ENCODE results near the gene SMIM17. TPM values are rescaled to one million over a fixed set of nuclear protein-coding genes. Genes with fewer than 3 reads are reported as not detected.

SMIM17 gene
- total and polyA plus RNA-seq, 4 donors = 0.28 to 0.81 (median 0.32) TPM; not detected in 1

DNA sequence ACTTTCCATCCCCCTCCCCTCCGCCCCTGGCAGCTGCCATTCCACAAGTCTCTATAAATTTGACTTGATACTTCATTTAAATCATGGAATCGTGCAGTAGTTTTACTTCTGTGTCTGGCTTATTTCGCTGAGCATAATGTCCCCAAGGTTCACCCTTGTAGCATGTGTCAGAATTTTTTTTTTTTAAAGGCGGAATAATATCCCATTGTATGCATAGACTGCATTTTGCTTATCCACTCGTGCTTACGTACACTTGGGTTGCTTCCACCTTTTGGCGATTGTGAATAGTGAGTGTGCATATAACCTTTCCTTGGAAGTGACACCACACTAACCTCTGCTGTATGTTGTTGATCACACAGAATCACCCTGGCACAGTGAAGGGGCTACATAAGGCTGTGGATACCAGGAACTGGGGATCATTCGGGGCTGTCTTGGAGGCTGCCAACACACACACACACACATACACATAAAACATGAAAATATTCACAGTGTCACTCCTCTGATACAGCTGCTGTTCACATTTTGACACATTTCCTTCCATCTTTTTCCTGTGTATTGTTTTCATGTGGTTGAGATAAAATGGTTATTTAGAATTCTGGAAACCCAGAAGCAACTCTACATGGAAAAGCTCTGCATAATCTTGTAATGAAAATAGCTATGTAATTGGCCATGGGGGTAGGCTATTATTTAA, 34.5 kb upstream of the SMIM17 start:
- ATAC-seq (ENCODE audit: low FRiP score) = no peak
- intact Hi-C loops (cut with DNase I) = no loop called here
- Histone ChIP-seq H3K27ac (ENCODE audit: low read depth in 1 of 2, low read length in 2 of 2) (no peak overlapping the region), H3K4me3 (ENCODE audit: low read length in 2 of 2) (no peak overlapping the region), H3K9me3 (ENCODE audit: control insufficient read depth, low read length) (peaks cover 42% of the 10 kb centered on the region), H3K36me3 (ENCODE audit: control insufficient read depth in 1 of 2, insufficient read depth in 2 of 2, low read length in 1 of 2) (peaks cover 3 to 15% of the 10 kb centered on the region in 2 donors), H3K27me3 (ENCODE audit: control insufficient read depth in 1 of 2, insufficient read depth in 2 of 2, low read length in 1 of 2) (no peaks in the 10 kb centered on the region), H3K4me1 (ENCODE audit: control insufficient read depth in 1 of 2, insufficient read depth in 2 of 2, low read length in 2 of 2) (no peaks in the 10 kb centered on the region)
- no peak for DNase-seq
- 82 to 85% methylated on average over 8 of the region's 8 CpGs for WGBS, 2 donors

DNA sequence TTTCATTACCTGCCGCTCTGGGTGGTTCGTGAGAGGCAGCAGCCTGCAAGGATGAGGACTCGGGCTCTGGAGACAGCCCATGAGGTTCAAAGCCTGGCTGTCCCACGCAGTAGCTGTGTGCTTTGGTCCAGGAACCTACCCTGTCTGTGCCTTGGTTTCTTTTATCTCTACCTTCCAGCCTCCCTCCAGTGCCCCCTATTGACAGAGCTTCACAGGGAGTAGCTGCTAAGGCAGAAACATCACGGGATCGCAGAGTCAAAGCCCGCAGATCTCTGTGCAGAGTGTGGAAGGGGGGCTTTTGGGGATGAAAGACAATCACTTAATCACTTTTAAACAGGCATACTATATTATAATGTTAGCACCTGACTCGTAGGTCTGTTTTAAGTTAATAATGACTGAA, 31.7 kb upstream of the SMIM17 start:
- H3K27me3 ChIP-seq (ENCODE audit: control insufficient read depth in 1 of 2, insufficient read depth in 2 of 2, low read length in 1 of 2) = no peaks in the 10 kb centered on the region
- H3K9me3 ChIP-seq (ENCODE audit: control insufficient read depth, low read length) = peaks cover 35% of the 10 kb centered on the region
- intact Hi-C loops (cut with DNase I) = no loop called here
- H3K36me3 ChIP-seq (ENCODE audit: control insufficient read depth in 1 of 2, insufficient read depth in 2 of 2, low read length in 1 of 2) = peaks cover 8 to 13% of the 10 kb centered on the region in 2 donors
- H3K4me1 ChIP-seq (ENCODE audit: control insufficient read depth in 1 of 2, insufficient read depth in 2 of 2, low read length in 2 of 2) = no peaks in the 10 kb centered on the region
- 70 to 74% methylated on average over 8 of the region's 8 CpGs for WGBS, 2 donors
- H3K27ac ChIP-seq (ENCODE audit: low read depth in 1 of 2, low read length in 2 of 2) = no peak overlapping the region
- DNase-seq = peak in 1 of 2 donors; percentile 44
- no peak overlapping the region for H3K4me3 ChIP-seq (ENCODE audit: low read length in 2 of 2)
- ATAC-seq (ENCODE audit: low FRiP score) = no peak

DNA sequence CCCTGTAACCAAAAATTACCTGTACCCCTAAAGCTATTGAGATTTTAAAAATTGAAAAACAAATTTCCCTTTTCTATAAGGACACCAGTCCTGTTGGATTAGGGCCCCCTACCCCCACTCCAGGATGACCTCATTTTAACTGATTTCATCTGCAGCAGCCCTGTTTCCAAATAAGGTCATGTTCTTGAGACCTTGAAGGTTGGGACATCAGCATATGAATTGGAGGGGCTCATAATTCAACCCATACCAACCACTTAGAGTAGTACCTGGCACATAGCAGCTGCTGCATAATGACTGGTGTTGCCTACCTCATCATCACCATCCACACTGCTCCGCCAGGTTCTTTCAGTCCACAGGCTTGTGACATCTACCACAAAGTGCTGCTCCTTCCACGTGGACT, 30.2 kb upstream of the SMIM17 start:
- Histone ChIP-seq H3K4me3 (ENCODE audit: low read length in 2 of 2) (no peak overlapping the region), H3K36me3 (ENCODE audit: control insufficient read depth in 1 of 2, insufficient read depth in 2 of 2, low read length in 1 of 2) (peaks cover 8 to 14% of the 10 kb centered on the region in 2 donors), H3K9me3 (ENCODE audit: control insufficient read depth, low read length) (peaks cover 37% of the 10 kb centered on the region), H3K27me3 (ENCODE audit: control insufficient read depth in 1 of 2, insufficient read depth in 2 of 2, low read length in 1 of 2) (no peaks in the 10 kb centered on the region), H3K4me1 (ENCODE audit: control insufficient read depth in 1 of 2, insufficient read depth in 2 of 2, low read length in 2 of 2) (no peaks in the 10 kb centered on the region), H3K27ac (ENCODE audit: low read depth in 1 of 2, low read length in 2 of 2) (no peak overlapping the region)
- WGBS, 2 donors = 92 to 95% methylated on average over 2 of the region's 2 CpGs
- DNase-seq = no peak
- ATAC-seq (ENCODE audit: low FRiP score) = no peak
- intact Hi-C loops (cut with DNase I) = no loop called here

DNA sequence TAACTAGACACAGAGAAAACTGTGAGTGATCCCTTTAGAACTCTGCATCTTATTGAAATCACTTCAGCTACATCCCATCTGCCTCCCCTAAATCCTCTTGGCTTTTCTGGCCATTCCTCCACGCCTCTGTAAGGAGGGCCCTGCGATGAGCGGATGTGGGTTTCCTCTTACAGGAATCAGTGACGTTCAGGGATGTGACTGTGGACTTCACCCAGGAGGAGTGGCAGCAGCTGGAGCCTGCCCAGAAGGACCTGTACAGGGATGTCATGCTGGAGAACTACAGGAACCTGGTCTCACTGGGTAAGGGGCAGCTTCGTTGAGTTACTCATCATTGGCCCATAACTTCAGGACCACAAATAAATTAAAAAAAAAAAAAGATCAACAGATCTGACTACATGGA, 29.3 kb upstream of the SMIM17 start:
- Histone ChIP-seq H3K36me3 (ENCODE audit: control insufficient read depth in 1 of 2, insufficient read depth in 2 of 2, low read length in 1 of 2) (peaks cover 14 to 16% of the 10 kb centered on the region in 2 donors), H3K4me1 (ENCODE audit: control insufficient read depth in 1 of 2, insufficient read depth in 2 of 2, low read length in 2 of 2) (no peaks in the 10 kb centered on the region), H3K27ac (ENCODE audit: low read depth in 1 of 2, low read length in 2 of 2) (no peak overlapping the region), H3K4me3 (ENCODE audit: low read length in 2 of 2) (no peak overlapping the region), H3K27me3 (ENCODE audit: control insufficient read depth in 1 of 2, insufficient read depth in 2 of 2, low read length in 1 of 2) (no peaks in the 10 kb centered on the region), H3K9me3 (ENCODE audit: control insufficient read depth, low read length) (peaks cover 41% of the 10 kb centered on the region)
- no peak for ATAC-seq (ENCODE audit: low FRiP score)
- intact Hi-C loops (cut with DNase I) = no loop called here
- peak in 1 of 2 donors; percentile 38 for DNase-seq
- 93 to 95% methylated on average over 5 of the region's 5 CpGs for WGBS, 2 donors

DNA sequence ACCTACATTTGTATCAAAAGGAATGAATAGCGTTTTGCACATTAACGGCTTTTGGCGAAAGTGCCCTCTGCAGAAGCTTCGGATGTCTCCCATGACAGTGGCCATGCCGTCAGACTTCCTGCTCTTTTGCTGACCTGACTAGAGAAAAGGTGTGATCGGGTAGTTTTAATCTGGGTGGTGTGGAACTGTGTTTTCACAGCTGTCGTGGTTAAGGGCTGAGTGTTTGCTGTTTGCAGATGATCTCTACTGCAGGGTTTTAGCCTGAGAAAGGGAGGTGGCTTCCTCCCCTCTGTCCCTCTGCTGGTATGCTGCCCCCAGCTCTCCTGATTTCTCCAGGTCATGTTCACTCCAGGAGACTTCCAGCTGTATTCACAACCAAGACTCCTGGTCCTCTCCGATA, 25.4 kb upstream of the SMIM17 start:
- peaks cover 17 to 21% of the 10 kb centered on the region in 2 donors for H3K36me3 ChIP-seq (ENCODE audit: control insufficient read depth in 1 of 2, insufficient read depth in 2 of 2, low read length in 1 of 2)
- 82 to 86% methylated on average over 8 of the region's 8 CpGs for WGBS, 2 donors
- peaks cover 54% of the 10 kb centered on the region for H3K9me3 ChIP-seq (ENCODE audit: control insufficient read depth, low read length)

DNA sequence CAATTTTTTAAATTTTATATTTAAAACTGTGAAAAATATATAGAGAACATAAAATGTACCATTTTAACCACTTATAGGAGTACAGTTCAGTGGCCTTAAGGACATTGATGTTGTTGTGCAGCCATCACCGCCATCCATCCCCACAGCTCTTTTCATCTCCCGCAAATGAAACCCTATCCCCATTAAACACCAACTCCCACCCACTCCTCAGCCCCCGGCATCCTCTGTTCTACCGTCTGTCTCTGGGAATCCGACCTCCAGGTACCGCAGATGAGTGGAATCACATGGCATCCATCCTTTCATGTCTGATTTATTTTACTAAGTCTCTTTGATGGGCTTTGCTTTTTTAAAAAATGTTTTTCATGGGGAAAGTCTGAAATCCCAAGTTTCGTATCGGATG, 23.8 kb upstream of the SMIM17 start:
- intact Hi-C loops (cut with DNase I) = no loop called here
- ATAC-seq (ENCODE audit: low FRiP score) (no peak), DNase-seq (no peak)
- H3K4me1 ChIP-seq (ENCODE audit: control insufficient read depth in 1 of 2, insufficient read depth in 2 of 2, low read length in 2 of 2) = no peaks in the 10 kb centered on the region
- peaks cover 13 to 19% of the 10 kb centered on the region in 2 donors for H3K36me3 ChIP-seq (ENCODE audit: control insufficient read depth in 1 of 2, insufficient read depth in 2 of 2, low read length in 1 of 2)
- 61 to 77% methylated on average over 8 of the region's 8 CpGs for WGBS, 2 donors
- peaks cover 53% of the 10 kb centered on the region for H3K9me3 ChIP-seq (ENCODE audit: control insufficient read depth, low read length)
- no peaks in the 10 kb centered on the region for H3K27me3 ChIP-seq (ENCODE audit: control insufficient read depth in 1 of 2, insufficient read depth in 2 of 2, low read length in 1 of 2)
- no peak overlapping the region for H3K4me3 ChIP-seq (ENCODE audit: low read length in 2 of 2)
- H3K27ac ChIP-seq (ENCODE audit: low read depth in 1 of 2, low read length in 2 of 2) = no peak overlapping the region

More for the DNA sequence above, 25.4 kb upstream of the SMIM17 start:
- intact Hi-C loops (cut with DNase I) = no loop called here
- DNase-seq = no peak
- Histone ChIP-seq H3K27me3 (ENCODE audit: control insufficient read depth in 1 of 2, insufficient read depth in 2 of 2, low read length in 1 of 2) (no peaks in the 10 kb centered on the region), H3K4me1 (ENCODE audit: control insufficient read depth in 1 of 2, insufficient read depth in 2 of 2, low read length in 2 of 2) (no peaks in the 10 kb centered on the region), H3K4me3 (ENCODE audit: low read length in 2 of 2) (no peak overlapping the region), H3K27ac (ENCODE audit: low read depth in 1 of 2, low read length in 2 of 2) (no peak overlapping the region)
- no peak for ATAC-seq (ENCODE audit: low FRiP score)

DNA sequence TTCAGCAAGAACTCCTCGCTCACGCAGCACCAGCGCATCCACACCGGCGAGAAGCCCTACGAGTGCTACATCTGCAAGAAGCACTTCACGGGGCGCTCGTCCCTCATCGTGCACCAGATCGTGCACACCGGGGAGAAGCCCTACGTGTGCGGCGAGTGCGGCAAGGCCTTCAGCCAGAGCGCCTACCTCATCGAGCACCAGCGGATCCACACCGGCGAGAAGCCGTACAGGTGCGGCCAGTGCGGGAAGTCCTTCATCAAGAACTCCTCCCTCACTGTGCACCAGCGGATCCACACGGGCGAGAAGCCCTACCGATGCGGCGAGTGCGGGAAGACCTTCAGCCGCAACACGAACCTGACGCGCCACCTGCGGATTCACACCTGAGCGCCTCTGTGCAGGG, 20.6 kb upstream of the SMIM17 start:
- Histone ChIP-seq H3K27me3 (ENCODE audit: control insufficient read depth in 1 of 2, insufficient read depth in 2 of 2, low read length in 1 of 2) (no peaks in the 10 kb centered on the region), H3K9me3 (ENCODE audit: control insufficient read depth, low read length) (peaks cover 57% of the 10 kb centered on the region), H3K27ac (ENCODE audit: low read depth in 1 of 2, low read length in 2 of 2) (no peak overlapping the region), H3K4me3 (ENCODE audit: low read length in 2 of 2) (no peak overlapping the region), H3K36me3 (ENCODE audit: control insufficient read depth in 1 of 2, insufficient read depth in 2 of 2, low read length in 1 of 2) (peaks cover 12 to 13% of the 10 kb centered on the region in 2 donors), H3K4me1 (ENCODE audit: control insufficient read depth in 1 of 2, insufficient read depth in 2 of 2, low read length in 2 of 2) (no peaks in the 10 kb centered on the region)
- 88% methylated on average over 37 of the region's 37 CpGs for WGBS, 2 donors
- intact Hi-C loops (cut with DNase I) = no loop called here
- no peak for ATAC-seq (ENCODE audit: low FRiP score)
- DNase-seq = peak in 1 of 2 donors; percentile 62

DNA sequence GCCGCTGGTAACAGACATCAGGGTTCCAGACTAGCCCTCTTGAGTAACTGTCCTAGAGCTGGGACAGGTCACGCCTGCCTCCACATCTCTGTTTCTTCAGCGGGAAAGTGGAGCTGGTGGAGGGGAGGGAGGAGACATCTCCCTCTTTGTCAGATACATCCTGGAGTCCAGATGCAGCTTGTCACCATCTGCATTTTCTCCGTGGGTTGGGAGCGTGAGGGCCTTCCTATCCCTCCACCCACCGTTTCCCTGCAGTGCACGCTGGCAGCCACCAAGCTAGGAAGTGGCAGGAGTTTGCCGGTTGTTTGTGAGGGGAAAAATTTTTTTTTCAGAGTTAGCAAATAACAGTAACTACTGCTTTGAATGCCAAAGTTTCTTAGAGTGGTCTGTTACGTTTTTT, 20.0 kb upstream of the SMIM17 start:
- 87 to 88% methylated on average over 9 of the region's 9 CpGs for WGBS, 2 donors
- intact Hi-C loops (cut with DNase I) = no loop called here
- DNase-seq (no peak), ATAC-seq (ENCODE audit: low FRiP score) (no peak)
- Histone ChIP-seq H3K27me3 (ENCODE audit: control insufficient read depth in 1 of 2, insufficient read depth in 2 of 2, low read length in 1 of 2) (no peaks in the 10 kb centered on the region), H3K4me3 (ENCODE audit: low read length in 2 of 2) (no peak overlapping the region), H3K4me1 (ENCODE audit: control insufficient read depth in 1 of 2, insufficient read depth in 2 of 2, low read length in 2 of 2) (no peaks in the 10 kb centered on the region), H3K27ac (ENCODE audit: low read depth in 1 of 2, low read length in 2 of 2) (no peak overlapping the region), H3K9me3 (ENCODE audit: control insufficient read depth, low read length) (peaks cover 56% of the 10 kb centered on the region), H3K36me3 (ENCODE audit: control insufficient read depth in 1 of 2, insufficient read depth in 2 of 2, low read length in 1 of 2) (peaks cover 9 to 10% of the 10 kb centered on the region in 2 donors)

DNA sequence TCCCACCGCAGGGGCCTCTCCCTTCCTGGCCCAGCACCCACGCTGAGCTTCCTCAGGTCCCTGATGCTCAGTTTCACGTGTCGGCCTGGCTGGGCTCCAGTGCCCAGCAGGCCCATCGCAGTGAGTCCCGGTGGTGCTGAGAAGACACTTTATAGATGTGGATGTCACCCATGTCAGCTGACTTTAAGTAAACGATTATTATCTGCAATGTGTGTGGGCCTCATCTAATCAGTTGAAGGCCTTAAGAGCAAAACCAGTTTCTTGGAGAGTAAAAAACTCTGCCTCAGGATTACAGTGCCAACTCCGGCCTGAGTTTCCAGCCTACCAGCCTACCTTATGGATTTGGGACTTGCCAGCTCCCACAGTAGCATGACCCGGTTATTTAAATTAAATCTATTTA, 17.3 kb upstream of the SMIM17 start:
- H3K4me3 ChIP-seq (ENCODE audit: low read length in 2 of 2) = no peak overlapping the region
- no peaks in the 10 kb centered on the region for H3K27me3 ChIP-seq (ENCODE audit: control insufficient read depth in 1 of 2, insufficient read depth in 2 of 2, low read length in 1 of 2)
- peaks cover 6 to 7% of the 10 kb centered on the region in 2 donors for H3K36me3 ChIP-seq (ENCODE audit: control insufficient read depth in 1 of 2, insufficient read depth in 2 of 2, low read length in 1 of 2)
- peaks cover 45% of the 10 kb centered on the region for H3K9me3 ChIP-seq (ENCODE audit: control insufficient read depth, low read length)
- 93 to 96% methylated on average over 9 of the region's 9 CpGs for WGBS, 2 donors
- H3K4me1 ChIP-seq (ENCODE audit: control insufficient read depth in 1 of 2, insufficient read depth in 2 of 2, low read length in 2 of 2) = no peaks in the 10 kb centered on the region
- DNase-seq = no peak
- ATAC-seq (ENCODE audit: low FRiP score) = no peak
- intact Hi-C loops (cut with DNase I) = no loop called here
- no peak overlapping the region for H3K27ac ChIP-seq (ENCODE audit: low read depth in 1 of 2, low read length in 2 of 2)

Data from aorta (tissue), 5 donors.